Colonic mucosa (tissue), 4 donors: ENCODE measurements around the gene ZNF416. TPM values are rescaled to one million over a fixed set of nuclear protein-coding genes. Genes with fewer than 3 reads are reported as not detected.
A peak's percentile ranks its signal among the peaks of the same experiment; 100 is the strongest.

Source experiments
- DNase-seq: peaks from one replicate; pipeline ENCODE4 v3.0.0-alpha.2; 2020
- H3K27ac ChIP-seq: fragments of 200-600 bp; one replicate; pipeline ENCODE4 v1.8.0; 2021
- H3K27me3 ChIP-seq: fragments of 200-600 bp; one replicate; pipeline ENCODE4 v1.8.0; 2021
- H3K36me3 ChIP-seq: fragments of 200-600 bp; one replicate; pipeline ENCODE4 v1.8.0; 2021
- H3K4me1 ChIP-seq: fragments of 200-600 bp; one replicate; pipeline ENCODE4 v1.8.0; 2021; ENCODE audit warnings: mild to moderate bottlenecking
- H3K4me3 ChIP-seq: fragments of 200-600 bp; one replicate; pipeline ENCODE4 v1.8.0; 2021
- H3K9ac ChIP-seq, 2 donors: one replicate each; pipeline ENCODE4 v1.7.0; 2013; ENCODE audit warnings: control low read depth in 2 of 2, low read depth in 2 of 2, low read length in 2 of 2
- H3K9me3 ChIP-seq: fragments of 200-600 bp; one replicate; pipeline ENCODE4 v1.8.0; 2021
- intact Hi-C: fragments of 100-400 bp; cut with DNase I; formaldehyde crosslinking; loops from one replicate; pipeline ENCODE4 v1.14.1; 2022
- total RNA-seq, 2 donors: library from RNA; stranded (reverse); fragmentation: NEBNext Ultra II Directional in 1 of 2; extraction: Animal tissue kit (Norgen Biotek cat#: 25700) in 1 of 2; gene quantifications; one replicate each; pipeline ENCODE4 v1.2.1, GENCODE V29; 2021
- TF ChIP-seq, protein P1 (sequence below): fragments of 200-600 bp; IDR thresholded peaks from one replicate; pipeline ENCODE4 v1.8.0; 2022; ENCODE audit warnings: antibody characterized with exemption, mild to moderate bottlenecking
- donor health status: healthy.
- donor health status: DM: no; HTN: no; CAD: no.
- donor health status: DM: no; HTN: no; CAD: no.

Gene ZNF416
- 1 to 10 TPM; 2.2 to 3.5 TPM for total RNA-seq

DNA sequence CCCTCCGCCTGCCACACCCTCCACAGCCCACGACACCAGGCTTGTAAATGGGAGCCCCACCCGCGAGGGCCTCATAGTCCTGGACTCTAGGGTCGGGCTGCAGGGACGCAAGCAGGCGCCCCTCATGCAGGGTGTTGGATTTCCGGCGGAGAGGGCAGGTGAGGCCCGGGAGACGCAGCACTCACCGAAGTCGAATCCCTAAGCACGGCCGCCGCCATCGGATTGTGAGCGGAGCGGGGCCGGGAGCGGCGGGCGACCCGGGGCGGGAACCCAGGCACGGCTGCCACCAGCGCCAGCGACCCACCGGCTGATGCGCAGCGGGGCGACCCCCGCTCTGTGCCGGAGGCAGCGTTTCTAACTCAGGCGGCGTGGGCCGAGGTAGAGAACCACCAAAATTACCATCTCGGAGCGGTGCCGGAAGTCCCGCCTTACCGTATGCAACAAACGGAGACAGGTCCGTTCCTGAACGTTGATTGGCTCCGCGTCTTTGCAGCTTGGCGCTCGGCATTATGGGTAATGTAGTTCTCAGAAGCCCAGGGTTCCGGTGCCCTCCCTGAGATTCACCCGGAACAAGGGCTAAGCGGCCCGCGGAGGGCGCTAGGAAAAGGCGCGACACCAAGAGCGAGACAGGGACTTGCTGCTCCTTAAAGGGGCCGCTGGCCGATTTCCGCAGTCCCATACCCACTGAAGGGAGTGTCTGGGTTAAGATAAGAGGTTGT, at the start of gene ZNF416:
Gene ZNF416, minus strand, starts transcription at position 425 of the 719 bp plus-strand sequence. Its CDS starts 207 bp downstream, at position 218.
- peak within 1 kb of the TSS; percentile 29 for H3K27ac ChIP-seq
- H3K4me3 ChIP-seq, result peak within 1 kb of the TSS; percentile 96
- peaks cover 7% of the 10 kb centered on the region for H3K9me3 ChIP-seq
- intact Hi-C loops, result no loop called here
- no peaks in the 10 kb centered on the region for H3K27me3 ChIP-seq
- H3K4me1 ChIP-seq, result peaks cover 3% of the 10 kb centered on the region
- peak within 1 kb of the TSS; percentile 60 to 87 for H3K9ac ChIP-seq
- peak; percentile 98 for DNase-seq
- TF ChIP-seq, protein P1, sequence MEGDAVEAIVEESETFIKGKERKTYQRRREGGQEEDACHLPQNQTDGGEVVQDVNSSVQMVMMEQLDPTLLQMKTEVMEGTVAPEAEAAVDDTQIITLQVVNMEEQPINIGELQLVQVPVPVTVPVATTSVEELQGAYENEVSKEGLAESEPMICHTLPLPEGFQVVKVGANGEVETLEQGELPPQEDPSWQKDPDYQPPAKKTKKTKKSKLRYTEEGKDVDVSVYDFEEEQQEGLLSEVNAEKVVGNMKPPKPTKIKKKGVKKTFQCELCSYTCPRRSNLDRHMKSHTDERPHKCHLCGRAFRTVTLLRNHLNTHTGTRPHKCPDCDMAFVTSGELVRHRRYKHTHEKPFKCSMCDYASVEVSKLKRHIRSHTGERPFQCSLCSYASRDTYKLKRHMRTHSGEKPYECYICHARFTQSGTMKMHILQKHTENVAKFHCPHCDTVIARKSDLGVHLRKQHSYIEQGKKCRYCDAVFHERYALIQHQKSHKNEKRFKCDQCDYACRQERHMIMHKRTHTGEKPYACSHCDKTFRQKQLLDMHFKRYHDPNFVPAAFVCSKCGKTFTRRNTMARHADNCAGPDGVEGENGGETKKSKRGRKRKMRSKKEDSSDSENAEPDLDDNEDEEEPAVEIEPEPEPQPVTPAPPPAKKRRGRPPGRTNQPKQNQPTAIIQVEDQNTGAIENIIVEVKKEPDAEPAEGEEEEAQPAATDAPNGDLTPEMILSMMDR, result no peak
- H3K36me3 ChIP-seq, result peaks cover 16% of the 10 kb centered on the region

DNA sequence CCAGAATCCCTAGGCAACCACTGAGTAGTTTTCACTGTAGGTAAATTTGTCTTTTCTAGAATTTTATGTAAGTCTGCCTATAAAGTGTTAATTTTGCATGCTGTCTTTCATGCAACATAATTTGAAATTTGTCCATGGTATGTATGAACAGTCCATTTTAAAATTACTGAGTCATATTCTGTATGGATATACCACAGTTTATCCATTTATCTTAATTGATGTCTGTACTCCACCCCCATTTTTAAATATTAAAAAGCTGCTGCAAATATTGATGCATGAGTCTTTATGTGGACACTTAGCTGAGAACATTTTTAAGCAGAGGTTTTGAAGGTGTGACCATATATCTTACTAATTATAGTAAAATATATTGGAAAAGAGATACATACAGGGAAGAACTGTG, 44.4 kb upstream of the ZNF416 start:
- DNase-seq, result no peak
- Histone ChIP-seq H3K27ac (no peak overlapping the region), H3K4me3 (no peak overlapping the region), H3K9ac (no peak overlapping the region), H3K27me3 (no peaks in the 10 kb centered on the region), H3K4me1 (no peaks in the 10 kb centered on the region), H3K9me3 (peaks cover 35% of the 10 kb centered on the region), H3K36me3 (peaks cover 32% of the 10 kb centered on the region)
- intact Hi-C loops, result no loop called here
- TF ChIP-seq, protein P1, result no peak

DNA sequence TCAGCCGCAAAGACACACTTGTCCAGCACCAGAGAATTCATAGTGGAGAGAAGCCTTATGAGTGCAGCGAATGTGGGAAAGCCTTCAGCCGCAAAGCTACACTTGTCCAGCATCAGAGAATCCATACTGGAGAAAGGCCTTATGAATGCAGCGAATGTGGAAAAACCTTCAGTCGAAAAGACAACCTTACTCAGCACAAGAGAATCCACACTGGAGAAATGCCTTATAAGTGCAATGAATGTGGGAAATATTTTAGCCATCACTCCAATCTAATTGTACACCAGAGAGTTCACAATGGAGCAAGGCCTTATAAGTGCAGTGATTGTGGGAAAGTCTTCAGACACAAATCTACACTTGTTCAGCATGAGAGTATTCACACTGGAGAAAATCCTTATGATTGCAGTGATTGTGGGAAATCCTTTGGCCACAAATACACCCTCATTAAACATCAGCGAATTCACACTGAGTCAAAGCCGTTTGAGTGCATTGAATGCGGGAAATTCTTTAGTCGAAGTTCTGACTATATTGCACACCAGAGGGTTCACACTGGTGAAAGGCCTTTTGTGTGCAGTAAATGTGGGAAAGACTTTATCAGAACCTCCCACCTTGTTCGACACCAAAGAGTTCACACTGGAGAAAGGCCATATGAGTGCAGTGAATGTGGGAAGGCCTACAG, 42.1 kb upstream of the ZNF416 start:
- no peaks in the 10 kb centered on the region for H3K27me3 ChIP-seq
- H3K36me3 ChIP-seq, result peaks cover 40% of the 10 kb centered on the region
- no peaks in the 10 kb centered on the region for H3K4me1 ChIP-seq
- no peak overlapping the region for H3K4me3 ChIP-seq
- no peak for DNase-seq
- no peak overlapping the region for H3K27ac ChIP-seq
- H3K9me3 ChIP-seq, result peaks cover 44% of the 10 kb centered on the region
- H3K9ac ChIP-seq, result no peak overlapping the region
- TF ChIP-seq, protein P1, result no peak
- intact Hi-C loops, result no loop called here

DNA sequence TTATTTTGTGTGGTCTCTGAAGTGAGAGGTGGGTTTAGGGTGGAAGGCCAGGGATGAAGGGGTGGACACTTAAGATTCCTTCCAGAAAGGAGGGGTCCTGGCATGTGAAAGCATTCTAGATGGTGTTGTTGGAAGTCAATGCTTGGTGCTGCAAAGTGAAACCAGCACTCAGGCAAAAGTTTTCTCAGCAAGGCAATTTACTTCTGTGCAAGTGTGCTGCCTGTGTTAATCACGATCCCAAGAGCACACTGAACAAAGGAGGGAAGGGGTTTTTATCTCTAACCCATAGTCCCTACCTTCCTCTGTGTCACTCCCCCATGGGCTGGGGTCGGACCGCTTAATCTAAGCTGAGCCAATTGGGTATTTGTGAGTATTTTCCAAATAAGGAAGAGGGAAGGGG, 36.6 kb upstream of the ZNF416 start:
- Histone ChIP-seq H3K4me3 (no peak overlapping the region), H3K9me3 (peaks cover 31% of the 10 kb centered on the region), H3K9ac (no peak overlapping the region), H3K4me1 (no peaks in the 10 kb centered on the region), H3K27ac (no peak overlapping the region), H3K36me3 (peaks cover 26% of the 10 kb centered on the region), H3K27me3 (no peaks in the 10 kb centered on the region)
- TF ChIP-seq, protein P1, result no peak
- intact Hi-C loops, result no loop called here
- DNase-seq, result no peak

DNA sequence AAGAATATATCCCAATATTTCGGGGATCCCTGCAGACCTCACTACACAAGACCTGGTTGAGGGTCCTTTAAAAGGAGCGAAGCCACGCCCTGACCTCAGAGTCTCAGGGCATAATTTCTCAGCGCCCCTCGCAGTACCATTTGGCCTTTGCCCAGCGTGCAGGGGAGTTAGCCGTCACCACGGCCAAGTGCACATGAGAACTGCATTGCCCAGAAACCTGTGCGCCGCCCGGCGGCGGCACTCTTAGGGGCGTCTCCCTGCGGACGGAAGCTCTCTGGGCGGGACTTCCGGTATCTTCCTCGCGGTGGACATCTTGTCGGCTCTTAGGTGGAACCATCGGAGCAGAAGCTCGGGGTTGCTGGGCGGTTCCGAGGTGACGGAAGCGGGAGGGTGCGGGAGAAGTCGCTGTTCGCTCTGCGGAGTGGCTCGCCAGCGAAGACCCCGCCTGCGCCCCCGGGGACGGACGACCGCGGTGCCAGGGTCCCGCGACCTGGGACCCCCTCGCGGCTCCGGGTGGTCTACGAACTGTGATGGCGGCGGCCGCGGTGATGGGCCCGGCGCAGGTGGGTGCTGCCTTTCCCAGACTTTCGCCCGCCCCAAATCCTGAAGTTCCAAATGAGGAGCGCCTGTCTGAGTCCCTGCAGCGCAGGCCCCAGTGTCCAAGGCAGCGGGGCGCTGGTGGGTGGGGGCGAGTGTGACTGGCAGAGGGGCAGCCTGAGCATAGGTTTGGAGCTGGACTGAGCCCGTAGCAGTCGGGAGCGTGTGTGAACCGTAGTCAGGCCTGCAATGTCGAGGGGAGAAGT, 35.4 kb upstream of the ZNF416 start, which contains the start of gene ZNF134:
Gene ZNF134, plus strand, starts transcription at position 302 of the 803 bp plus-strand sequence. CDS start 5,227 bp downstream, outside the sequence.
- peak within 1 kb of the TSS; percentile 97 for H3K4me3 ChIP-seq
- intact Hi-C loops, result no loop called here
- H3K4me1 ChIP-seq, result no peaks in the 10 kb centered on the region
- peaks cover 19% of the 10 kb centered on the region for H3K9me3 ChIP-seq
- H3K27me3 ChIP-seq, result no peaks in the 10 kb centered on the region
- peaks cover 14% of the 10 kb centered on the region for H3K36me3 ChIP-seq
- DNase-seq, result peak; percentile 93
- TF ChIP-seq, protein P1, result no peak
- no peak within 1 kb of the TSS for H3K27ac ChIP-seq
- H3K9ac ChIP-seq, result peak within 1 kb of the TSS; percentile 74 to 79
